Stimulated activated CD8-positive, alpha-beta memory T cell treated with anti-CD3 and anti-CD28 coated beads, Interleukin-15, amount 100 ng/mL, for 48 hours (primary cell): ENCODE measurements around the gene C9.
"Not testable (repeated sequence)": the region's sequence is repeated elsewhere in the genome, so short reads cannot be mapped to it uniquely, and the experiment has no call there.

Experiments used
- DNase-seq, 2 donors: peaks; one replicate each; pipeline ENCODE4 v3.0.0-alpha.2; 2020; ENCODE audit warnings: low read depth in 2 of 2

Gene C9

DNA sequence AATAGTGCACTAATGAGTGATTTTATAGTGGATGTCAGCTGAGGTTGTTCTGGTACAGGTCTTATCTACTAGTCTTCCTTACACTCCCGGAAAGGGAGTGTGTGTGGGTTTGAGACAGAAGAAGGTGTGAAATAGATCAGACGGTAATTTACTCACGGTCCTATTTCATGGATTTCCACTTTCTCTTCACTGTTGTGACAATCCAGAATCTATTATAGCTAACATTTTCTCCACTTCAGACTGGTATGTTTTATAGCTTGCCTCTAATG, 7.0 kb upstream of the C9 start:
- no peak for DNase-seq

DNA sequence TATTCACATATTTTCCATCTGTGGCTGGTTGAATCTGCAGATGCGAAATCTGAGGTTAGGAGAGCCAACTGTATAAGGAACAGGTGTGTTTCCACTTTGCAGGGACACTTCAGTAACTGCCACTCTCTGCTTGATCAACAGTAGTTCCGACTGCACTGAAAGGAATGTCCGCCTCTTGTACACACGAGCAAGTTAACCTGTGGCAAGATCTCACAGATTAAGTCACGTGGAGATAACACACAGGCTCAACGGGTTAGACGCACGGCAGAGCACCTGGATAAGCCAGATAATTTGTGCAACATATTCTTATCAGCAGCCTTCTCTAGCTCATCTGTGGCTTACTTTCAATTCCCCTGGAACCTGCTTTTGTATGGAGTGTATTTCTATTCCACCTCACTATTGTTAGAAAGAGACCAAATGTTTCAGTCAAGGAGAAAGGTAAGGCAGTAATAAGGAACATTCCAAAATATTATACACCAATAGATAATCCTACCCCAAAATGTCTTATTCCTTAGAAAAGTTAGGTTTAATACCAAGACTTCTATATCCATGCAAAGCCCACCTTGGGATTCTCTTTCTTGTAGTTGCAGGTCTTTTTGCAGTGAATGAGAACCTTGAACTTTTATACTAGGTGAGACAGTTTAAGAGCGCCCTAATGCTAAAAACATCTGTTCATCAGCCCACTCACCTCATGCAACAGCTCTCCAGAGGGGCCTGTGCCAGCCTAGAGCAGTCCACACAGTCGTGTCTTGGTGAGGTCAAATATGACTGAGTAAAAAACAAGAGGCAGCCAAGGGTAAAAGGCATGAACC, 6.5 kb upstream of the C9 start:
- DNase-seq, result no peak

DNA sequence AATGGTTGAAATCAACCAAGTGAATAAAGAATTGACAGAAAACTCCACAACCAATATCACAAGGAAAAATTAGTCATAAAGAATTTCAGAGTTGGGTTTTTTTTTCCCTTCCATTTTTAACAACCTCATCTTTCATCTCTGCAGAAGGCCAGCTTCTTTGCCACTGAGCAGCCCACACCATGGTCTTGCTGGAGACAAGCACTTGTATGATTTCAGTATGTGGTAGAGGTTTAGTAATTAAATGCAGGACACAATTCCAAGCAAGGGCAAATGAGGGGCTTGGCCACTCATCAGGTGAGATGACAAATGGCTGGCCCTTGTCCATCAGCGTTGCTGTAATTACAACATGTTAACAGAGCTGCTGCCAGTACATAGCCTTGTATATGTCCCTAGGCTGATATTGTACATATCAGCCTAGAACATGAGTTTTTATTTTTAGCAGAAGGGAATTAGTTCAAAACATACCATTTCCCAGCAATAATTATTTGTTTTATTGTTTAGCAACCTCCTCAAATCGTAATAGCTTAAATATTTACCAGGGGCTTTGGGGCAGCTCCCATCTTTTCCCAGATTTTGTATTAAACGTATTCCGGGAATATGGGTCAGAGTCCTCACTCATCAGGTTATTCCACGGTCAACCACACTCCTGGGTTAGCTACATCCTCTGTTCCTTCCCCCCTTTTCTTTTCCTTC, 5.0 kb upstream of the C9 start:
- no peak for DNase-seq

DNA sequence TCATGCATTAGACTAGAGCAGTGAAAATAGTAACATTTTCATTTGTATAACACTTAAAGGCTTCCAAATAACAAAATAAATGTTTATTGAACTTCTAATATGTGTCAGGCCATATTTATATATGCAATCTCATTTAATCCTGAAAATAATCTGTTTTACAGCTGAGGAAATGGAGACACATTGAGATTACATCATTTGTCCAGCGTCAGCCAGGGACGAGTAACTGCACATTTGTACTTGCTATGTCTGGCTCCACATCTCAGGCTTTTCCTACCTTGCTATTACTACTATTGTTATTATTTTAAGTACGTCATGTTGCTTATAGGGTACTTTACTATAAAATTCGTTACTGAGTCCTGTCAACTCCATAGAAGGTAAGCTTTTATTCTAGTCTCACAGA, 3.8 kb upstream of the C9 start:
- no peak for DNase-seq

DNA sequence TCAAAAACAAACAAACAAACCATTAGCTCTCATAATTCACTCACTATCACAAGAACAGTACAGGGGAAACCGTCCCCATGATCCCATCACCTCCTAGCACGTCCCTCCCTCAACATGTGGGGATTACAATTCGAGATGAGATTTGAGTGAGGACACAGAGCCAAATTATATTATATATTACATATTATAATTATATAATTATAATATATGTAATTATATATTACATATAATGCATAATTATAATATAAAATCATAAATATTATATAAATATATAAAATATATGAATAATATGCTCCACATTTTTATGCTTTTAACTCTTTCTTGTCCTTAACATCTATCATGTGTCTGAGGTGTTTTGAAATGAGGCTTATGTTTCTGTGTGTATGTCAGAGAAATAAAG, 3.4 kb upstream of the C9 start:
- no peak for DNase-seq

DNA sequence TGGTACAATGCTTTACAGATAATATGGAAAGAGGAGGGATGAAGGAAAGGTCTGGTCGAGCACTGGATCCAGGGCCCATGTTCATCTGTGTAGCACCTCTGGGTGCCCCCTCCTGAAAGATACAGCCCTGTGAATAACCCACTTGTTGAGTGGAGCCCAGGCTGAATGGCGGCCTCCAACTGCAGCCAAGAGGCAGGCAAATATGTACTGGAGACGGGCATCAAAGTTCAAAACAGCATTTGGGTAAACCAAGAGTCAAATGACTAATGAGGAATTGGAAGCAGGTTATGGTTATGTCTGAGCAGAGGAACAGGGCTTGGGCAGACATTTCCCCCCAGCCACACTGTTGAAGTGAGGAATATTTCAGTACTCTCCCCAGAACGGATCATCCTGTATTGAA, 1.1 kb downstream of the C9 start:
- no peak for DNase-seq

DNA sequence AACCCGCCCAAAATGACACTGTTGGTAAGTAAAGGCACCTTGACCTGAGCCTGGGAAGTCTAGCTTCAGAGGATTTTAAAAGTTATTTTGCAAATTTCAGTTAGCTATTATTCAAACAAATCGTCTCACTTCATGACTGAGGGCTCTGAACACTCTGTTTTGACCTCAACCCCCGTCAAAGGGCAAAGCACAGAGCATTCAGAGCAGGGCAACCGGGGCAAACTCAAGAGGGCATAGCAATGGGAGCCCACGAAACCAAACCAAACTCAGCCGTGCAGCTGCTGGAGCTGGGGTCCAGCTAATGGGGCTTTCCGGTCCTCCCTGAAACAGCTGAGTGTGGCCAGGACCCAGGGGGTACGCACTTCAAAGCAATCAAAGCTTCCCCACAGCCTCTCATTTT, 1.6 kb downstream of the C9 start:
- no peak for DNase-seq

DNA sequence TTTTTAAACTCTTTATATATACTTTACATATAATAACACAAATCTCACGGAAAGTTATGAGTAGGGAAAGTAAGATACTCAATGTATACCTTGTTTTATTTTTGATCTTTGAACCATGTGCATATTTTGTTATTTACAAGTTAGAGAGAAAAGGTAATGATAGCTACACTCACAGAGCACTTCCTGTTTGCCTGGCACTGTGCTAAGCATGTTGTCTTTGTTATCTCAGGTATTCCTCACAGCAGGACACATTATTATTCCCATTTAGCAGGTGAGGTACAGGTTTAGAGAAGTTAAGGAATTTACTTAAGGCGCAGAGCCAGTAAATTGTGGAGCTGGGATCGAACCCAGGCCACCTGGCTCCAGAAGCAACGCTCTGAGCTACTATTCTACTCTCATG, 3.0 kb downstream of the C9 start:
- no peak for DNase-seq

DNA sequence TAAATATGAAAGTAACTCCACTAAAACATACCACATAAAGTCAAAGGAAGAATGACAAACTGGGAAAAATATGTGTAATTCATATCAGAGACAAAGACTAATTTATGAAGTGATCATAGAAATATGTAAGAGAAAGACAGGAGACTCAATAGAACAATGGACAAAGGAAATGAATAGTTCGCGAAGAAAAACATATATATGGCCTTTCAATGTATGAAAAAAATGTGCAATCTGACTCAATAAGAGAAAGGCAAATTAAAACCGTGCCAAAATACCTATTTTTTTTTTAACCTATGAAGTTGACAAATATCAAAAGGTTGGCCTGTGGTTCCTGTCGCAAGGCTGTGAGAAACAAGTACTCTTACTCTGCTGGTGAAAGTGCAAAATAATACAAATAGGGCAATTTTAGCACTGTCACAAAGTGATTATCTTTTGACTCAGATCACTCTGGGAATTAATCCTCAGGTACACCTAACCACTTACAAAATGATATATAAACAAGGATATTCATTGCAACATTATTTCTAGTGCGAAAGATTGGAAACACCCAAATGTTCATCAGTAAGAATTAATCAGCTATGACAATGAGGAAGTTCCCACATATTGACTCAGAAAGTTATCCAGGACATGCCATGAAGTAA, 3.7 kb downstream of the C9 start:
- no peak for DNase-seq

DNA sequence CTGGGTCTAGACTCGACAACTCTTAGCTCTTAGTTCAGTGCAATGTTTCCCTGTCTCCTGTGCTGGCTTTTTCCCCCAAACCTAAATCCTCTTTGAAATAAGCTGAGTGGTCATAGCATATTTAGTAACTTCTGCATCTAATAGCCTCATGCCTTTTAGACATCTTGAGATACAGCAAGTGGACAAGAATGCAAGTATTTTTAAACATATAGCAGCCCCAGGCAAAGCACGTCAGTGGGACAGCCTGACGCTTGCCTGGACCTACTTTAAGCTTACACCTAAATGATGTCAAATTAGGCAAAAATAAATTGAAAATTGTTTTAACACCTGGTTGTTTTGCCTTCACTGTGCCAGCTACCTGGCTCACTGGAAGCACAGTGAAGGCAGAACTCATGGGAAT, 8.0 kb downstream of the C9 start:
- no peak for DNase-seq

DNA sequence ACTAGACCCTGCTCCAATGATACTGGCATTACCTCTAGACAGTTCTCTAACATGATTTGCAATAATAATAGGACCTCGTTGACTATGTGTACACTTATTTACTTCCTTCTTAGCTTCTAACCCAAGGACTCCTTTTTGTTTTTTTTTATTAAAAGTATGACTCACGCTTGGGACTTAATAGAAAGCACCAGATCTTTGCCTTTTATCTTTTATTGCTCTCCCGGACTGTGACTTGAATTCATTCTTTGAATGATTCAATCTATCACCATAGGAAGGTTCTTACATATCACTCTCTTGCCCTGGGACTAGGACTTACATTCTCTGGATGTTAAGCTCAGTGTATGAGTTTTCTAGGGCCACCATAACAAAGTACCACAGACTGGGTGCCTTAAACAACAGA, 9.0 kb downstream of the C9 start:
- DNase-seq, result no peak

DNA sequence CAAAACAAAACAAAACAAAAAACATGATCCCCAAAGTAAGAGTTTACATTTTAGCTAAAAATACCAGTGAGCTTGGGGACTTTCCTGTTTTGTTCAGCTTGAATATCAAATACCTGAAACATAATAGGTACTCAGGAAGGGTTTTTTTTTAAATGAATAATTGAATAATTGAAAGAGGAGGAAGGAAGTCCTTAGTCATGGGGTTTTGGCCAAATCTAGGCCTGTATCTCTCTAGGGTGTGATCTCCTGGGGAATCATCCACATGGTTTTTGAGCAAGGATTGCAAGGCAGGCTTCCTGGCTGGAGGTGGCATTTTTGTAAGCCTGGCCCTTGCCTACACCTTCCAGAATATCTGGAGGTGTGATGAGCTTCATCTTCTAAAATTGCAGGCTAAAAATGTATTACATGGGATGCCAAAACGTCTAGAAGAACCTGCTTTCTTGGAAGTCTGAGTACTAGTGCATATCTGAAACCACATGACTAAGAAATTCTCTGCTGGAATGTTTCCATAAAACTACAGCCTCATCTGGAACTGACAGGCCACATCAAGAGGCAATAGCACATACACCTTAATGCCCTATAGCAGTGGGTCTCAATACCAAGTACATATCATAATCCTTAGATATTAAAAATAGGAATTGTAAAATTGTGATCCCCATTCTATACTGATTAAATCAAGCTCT, 10.4 kb downstream of the C9 start:
- DNase-seq, result no peak

DNA sequence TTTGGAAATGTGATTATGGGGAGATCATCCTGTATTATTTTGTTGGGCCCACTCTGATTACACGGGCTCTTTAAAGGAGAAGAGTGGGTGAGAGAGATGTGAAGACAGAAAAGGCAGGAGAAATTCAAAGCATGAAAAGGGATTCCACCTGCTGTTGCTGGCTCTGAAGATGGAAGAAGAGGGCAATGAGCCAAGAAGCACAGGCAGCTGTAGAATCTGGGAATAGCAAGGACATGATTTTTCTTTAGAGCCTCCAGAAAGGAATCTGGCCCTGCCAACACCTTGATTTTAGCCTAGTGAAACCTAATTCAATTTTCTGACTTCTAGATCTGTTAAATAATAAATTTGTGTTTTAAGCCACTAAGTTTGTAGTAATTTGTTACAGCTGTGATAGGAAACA, 11.3 kb downstream of the C9 start:
- no peak for DNase-seq

DNA sequence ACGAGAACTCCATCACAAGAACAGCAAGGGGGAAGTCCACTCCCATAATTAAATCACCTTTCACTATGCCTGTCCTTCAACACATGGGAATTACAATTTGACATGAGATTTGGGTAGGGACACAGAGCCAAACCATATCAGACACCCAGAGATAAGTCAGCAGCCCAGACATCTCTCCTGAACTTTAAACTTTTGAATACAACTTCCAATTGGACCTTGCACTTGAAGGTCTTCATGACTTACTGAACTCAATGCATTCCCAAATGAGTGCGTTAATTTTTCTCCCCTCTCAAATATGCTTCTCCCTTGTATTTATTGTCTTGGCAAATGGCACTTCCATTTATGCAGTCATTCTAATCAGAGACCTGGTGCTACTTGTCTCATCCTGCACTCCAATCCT, 12.1 kb downstream of the C9 start:
- DNase-seq, result no peak

DNA sequence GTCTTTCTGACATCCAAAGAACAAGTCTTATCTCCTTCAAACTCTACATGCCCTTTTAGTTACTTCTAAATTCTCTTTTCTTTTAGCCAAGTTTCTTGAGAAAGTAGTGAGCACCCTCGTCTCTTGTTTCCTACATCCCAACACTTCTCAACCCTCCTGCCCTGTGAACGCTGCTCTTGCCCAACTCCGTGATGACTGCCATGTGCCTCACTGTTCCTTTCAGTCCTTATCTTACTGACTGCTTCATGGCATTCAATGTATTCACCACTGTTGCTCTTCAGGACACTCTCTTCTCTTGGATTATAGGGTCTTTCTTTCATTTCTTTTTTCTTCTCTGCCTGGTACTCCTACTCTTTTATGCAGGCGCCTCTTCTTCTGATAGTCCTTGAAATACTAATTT, 14.8 kb downstream of the C9 start:
- DNase-seq, result no peak

DNA sequence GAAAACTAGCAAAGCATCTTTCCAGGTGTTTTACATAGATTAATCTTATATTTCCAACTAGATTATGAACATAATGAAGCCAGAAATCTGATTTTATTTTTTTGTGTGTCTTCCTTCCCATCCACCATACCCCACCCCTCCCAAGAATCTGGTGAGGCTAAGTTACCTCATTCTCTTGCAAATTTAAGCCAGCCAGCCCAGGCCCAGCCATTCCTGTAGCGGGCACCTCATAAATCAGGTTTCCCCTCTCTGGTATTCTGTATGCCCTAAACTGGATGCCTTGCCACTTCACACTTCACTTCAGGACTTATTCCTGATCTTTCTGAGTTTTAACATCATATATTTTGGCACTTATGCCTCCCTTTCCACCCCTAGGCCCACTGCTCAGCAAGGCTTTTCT, 21.8 kb downstream of the C9 start:
- DNase-seq, result no peak

DNA sequence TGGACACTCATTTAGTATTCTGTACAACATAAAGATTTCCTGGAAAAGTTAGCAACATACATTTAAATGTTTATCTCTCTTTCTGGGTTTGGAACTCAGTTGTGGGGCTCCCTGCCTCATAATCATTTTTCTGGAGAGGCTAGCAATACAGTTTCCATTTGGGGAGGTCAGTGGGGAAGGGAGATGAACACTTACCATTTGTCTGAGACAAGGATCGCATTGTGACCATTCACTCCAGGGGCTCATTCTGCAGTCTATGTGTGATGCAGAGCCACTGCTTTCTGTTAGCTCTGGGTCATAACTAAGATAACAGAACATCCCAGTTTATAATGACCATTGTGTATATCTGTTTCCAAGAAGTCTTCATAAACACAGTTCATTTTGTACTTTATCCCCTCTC, 22.4 kb downstream of the C9 start:
- DNase-seq, result no peak

DNA sequence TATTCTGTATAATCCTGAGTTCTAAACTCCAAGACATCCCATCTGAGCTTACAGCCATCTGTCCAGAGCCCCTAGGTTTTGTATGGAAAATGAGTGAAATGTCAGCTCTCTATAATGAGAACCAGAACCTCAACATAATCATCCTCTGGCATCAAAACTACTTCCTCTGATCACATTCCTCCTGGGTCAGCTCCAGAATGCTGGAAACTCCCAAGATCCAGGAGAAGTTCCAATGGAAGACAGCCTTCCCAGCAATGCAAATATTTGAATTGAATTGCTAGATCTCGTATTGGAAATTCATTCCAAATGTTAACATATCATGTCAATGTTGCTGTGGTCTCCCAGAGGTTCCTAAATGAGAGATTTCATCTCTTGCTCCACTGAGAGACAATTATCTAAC, 23.8 kb downstream of the C9 start:
- DNase-seq, result no peak

DNA sequence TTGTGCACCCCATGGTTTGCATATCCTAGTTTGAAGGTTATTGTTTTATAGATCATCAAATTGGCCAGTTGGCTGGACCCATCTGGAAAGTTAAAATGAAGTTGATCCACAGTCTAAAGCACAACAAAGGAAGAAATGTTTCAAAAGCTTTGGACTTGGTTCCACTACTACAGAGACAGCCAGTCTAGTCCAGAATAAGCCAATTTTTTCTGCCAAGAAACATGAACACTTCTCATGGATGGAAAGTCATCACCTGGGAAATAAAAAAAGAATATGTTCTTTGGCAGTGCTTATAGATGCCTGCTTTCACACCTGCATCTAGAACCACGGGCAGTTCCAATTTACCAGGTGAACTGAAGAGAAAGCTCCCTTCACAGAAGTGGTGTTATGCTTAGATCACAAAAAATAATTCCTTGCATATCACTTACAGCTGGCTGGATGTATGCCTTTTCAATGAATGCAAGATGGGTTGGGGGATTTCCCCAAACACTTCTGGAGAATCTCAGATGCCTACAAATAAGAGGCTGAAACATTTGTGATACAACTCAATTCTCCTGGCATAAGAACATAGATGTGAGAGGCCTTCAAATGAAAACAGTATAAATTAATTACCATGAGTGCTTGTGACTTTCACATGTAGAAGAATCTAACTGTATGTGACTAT, 26.9 kb downstream of the C9 start:
- DNase-seq, result no peak

DNA sequence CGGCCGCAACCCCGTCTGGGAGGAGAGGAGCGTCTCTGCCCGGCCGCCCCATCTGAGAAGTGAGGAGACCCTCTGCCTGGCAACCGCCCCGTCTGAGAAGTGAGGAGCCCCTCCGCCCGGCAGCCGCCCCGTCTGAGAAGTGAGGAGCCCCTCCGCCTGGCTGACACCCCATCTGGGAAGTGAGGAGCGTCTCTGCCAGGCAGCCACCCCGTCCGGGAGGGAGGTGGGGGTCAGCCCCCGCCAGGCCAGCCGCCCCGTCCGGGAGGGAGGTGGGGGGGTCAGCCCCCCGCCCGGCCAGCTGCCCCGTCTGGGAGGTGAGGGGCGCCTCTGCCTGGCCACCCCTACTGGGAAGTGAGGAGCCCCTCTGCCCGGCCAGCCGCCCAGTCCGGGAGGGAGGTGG, 30.0 kb downstream of the C9 start:
- not testable (repeated sequence) for DNase-seq

DNA sequence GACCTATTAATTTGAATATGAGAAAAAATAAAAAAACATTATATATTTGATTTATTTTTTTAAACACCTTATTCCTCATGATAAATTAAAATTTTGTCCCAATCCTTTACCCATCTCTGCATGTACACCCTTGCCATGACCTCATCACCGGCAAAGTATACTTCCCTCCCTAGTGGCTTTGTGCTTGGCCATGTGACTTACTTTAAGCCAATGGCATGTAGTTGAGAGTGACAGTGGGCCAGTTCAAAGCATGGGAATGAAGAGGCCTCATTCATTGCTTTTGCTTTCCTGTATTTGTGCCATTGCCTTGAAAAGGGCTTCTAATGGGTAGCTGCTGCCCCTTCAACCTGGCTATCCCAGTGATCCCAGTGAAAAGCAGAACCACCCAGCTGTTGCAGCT, 31.2 kb downstream of the C9 start:
- DNase-seq, result no peak

DNA sequence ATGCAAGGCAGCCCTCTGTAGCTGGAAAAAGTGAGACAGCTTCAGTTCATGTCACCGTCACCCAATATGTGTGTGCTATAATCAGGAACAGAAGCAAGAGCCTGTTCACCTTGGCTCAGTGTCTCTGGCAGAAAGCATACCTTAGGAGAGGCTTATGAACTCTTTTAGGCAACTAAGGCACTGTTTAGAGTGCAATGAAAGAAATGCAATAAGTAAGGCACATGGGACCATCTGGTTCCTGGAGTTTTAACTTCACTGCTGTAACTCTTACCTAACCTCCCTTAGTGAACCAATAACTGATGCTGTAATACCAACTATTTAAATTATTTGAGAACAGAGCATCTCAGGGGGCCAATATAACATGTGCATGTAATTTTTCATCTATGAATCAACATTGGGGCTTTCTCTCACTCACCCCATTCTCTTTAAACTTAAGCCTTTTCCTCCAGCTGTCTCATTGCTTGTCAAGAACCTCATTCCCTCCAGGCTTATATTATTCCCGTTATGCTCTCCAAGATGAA, 32.4 kb downstream of the C9 start:
- DNase-seq, result no peak
